ENCODE results near the gene ELOVL1.

The ELOVL1 gene

DNA sequence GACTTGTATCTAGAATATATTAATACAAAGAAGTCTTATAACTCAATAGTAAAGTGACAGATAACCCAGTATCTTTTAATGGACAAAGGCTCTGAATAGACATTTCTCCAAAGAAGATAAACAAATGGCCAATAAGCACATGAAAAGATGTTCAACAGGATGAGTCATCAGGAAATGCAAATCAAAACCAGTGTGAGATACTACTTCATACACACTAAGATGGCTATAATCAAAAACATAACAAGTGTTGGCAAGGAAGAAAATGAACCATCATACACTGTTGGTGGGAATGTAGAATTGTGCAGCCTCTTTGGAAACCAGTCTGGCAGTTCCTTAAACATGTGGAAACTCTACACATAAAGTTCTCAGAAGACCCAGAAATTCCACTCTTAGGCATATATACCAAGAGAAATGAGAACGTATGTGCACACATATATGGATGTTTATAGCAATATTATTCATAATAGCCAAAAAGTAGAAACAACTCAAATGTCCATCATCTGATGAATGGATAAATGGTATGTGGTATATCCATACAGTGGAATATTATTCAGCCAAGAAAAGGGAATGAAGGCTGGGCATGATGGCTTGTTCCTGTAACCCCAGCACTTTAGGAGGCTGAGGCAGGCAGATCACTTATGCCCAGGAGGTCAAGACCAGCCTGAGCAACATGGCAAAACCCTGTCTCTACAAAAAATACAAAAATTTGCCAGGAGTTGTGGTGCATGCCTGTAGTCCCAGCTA is 40.1 kb downstream of the ELOVL1 start:
- DNase-seq (ENCODE audit: low spot score) = no peak

DNA sequence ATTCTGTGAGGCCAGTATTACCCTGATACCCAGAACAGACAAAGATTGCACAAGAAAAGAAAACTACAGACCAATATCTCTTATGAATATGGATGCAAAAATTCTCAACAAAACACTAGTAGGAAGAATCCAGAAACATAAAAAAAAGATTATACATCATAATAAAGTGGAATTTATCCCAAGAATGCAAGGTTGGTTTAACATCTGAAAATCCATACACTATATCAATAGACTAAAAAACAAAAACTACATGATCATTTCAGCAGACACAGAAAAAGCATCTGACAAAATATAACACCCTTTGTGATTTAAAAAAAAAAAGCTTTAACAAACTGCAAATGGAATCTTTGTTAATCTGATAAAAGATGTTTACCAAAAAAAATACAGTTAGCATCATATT is 42.4 kb downstream of the ELOVL1 start:
- DNase-seq (ENCODE audit: low spot score) = no peak

DNA sequence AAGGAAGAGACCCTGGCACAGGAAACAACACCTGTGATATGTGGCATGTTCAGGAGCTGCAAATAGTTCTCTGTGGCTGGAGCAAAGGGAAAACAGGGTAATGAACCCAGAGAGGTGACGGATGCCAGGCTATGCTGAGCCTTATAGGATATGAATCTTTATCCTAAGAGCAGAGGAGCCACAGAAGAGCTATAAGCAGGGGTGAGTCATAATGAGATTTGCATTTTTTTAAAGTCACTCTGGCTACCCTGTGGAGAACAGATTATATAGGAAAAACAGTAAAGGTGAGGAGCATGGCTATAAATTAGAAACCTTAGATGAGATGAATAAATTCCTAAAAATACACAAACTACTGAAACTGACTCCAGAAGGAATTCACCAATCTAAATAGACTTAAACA is 43.0 kb downstream of the ELOVL1 start:
- no peak for DNase-seq (ENCODE audit: low spot score)

DNA sequence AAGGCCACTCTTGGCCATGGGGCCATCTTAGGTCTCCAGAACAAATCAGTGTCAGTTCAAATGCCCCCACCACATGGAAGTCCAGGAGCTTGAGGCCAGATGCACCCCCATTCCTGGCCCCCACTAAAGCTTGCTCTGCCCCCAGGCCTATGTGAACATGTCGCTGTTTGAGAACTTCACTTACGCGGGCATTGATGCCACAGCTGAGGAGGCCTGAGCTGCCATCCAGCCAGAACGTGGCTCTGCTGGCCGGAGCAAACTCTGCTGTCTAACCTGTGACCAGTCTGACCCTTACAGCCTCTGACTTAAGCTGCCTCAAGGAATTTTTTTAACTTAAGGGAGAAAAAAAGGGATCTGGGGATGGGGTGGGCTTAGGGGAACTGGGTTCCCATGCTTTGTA is 45.3 kb downstream of the ELOVL1 start:
- no peak for DNase-seq (ENCODE audit: low spot score)

DNA sequence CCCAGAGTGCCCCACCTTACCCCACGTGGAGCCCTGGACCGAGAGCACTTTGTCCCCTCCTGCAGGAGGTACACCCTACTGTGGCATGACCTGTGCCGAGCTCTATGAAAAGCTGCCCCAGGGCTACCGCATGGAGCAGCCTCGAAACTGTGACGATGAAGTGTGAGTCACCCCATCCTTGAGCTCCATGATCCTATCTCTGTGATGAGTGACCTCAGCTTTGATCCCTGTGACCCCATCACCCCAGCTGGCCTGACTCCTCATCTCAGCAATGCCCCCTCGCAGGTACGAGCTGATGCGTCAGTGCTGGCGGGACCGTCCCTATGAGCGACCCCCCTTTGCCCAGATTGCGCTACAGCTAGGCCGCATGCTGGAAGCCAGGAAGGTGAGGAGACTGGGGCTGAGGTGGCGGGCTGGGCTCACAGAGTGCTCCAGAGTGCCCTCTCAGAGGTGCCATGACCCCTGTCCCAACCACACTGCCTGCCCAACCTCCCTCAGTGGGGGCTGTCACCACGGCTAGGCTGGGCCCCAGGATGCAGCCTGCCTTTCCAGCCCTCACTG is 46.4 kb downstream of the ELOVL1 start:
- no peak for DNase-seq (ENCODE audit: low spot score)

DNA sequence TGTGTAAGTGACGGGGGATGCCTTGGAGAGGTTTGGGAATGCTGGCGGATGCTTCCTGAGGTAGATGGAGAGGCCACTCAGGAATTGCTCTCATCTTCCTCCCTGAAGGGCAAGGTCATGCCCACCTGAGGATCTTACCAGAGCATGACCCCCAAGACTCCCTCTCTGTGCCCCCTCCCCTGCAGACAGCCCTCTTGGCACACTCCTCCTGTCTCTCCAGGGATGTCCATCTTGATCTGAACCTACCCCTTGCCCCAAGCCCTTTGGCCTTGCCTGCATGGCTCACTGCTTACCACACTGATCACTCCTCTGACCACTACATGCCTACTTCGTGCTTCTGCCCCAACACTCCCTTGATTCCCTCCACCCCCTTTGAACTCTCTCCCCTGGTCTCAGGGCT is 48.0 kb downstream of the ELOVL1 start:
- DNase-seq (ENCODE audit: low spot score) = no peak

DNA sequence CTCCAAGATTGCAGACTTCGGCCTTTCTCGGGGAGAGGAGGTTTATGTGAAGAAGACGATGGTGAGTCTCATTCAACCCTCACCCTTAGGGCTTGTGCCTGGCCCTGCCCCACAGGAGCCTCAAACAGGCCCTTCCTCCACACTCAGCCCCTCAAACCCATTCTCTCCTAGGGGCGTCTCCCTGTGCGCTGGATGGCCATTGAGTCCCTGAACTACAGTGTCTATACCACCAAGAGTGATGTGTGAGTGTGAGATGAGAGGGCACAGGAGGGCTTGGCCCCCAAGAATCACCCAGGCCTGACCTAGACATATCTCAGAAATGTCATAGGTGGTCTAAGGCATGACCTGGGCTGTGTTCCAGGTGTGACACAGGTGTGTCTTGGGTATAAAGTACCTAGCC is 48.5 kb downstream of the ELOVL1 start:
- DNase-seq (ENCODE audit: low spot score) = no peak

DNA sequence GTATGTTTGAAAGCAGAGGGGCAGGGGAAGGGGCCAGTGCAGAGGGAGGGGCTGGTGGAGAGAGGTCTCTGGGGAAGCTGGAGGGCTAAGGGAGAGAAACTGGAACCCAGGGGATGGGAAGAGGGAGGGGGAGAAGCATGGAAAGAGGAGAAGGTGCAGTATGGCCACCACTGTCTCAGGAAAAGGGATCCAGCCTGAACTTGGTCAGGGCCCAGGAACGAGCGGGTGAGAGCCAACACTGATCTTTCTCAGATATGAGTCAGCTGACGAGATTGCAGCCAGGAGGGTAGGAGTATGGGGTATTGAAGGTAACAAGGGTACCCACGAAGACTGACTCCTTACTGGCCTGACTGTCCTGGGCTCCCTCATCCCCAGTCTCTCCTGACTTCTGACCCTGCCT is 49.0 kb downstream of the ELOVL1 start:
- no peak for DNase-seq (ENCODE audit: low spot score)

DNA sequence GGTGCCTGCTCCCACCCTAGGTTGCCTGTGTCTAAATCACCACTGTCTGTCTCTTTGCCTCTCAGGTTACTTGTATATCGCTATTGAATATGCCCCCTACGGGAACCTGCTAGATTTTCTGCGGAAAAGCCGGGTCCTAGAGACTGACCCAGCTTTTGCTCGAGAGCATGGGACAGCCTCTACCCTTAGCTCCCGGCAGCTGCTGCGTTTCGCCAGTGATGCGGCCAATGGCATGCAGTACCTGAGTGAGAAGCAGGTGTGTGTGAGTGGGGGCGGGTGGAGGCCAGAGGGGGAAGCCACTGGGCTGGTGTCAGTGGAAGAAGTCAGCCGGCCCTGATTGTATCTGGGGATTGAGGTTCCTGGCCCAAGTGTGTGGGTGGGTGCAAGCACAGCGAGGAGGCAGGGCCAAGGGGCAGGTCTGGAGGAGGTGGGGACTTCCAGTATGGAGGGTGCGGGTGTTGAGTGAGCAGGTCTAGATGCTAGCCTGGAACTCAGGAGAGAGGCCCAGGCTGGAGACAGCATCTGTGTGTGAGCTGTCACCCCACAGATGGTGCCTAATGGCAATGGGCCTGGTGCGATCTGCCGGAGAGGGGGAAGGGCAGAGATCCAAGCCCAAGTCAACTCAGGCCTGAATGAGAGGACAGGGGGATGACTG is 49.9 kb downstream of the ELOVL1 start:
- no peak for DNase-seq (ENCODE audit: low spot score)

DNA sequence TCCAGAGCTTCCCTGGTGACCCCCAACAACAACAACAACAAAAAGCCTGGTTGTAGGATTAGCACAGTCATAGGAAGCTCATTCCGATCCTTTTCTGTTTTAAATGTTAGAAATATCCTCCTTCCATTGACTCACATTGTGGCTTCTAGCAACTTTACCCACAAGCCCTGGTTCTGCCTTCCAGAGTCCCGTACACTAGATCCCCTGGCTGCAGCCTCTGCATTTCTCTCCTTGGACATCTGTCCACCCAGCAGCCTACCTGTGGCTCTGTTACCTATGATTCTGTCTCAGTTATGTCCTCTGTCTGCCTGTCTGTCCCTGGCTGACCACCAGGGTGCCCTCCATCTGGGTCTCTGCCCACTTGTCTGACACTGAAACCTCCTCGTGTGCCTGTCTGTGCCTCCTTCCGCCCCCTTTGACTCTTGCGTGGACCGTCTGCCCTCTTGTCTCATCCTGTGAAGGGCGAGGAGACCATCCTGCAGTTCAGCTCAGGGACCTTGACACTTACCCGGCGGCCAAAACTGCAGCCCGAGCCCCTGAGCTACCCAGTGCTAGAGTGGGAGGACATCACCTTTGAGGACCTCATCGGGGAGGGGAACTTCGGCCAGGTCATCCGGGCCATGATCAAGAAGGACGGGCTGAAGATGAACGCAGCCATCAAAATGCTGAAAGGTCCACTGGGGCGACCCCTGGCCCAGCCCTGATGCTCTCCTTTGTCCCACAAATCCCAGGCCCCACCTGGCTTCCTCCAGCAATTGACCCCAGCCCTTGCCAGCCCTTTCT is 50.9 kb downstream of the ELOVL1 start:
- no peak for DNase-seq (ENCODE audit: low spot score)

DNA sequence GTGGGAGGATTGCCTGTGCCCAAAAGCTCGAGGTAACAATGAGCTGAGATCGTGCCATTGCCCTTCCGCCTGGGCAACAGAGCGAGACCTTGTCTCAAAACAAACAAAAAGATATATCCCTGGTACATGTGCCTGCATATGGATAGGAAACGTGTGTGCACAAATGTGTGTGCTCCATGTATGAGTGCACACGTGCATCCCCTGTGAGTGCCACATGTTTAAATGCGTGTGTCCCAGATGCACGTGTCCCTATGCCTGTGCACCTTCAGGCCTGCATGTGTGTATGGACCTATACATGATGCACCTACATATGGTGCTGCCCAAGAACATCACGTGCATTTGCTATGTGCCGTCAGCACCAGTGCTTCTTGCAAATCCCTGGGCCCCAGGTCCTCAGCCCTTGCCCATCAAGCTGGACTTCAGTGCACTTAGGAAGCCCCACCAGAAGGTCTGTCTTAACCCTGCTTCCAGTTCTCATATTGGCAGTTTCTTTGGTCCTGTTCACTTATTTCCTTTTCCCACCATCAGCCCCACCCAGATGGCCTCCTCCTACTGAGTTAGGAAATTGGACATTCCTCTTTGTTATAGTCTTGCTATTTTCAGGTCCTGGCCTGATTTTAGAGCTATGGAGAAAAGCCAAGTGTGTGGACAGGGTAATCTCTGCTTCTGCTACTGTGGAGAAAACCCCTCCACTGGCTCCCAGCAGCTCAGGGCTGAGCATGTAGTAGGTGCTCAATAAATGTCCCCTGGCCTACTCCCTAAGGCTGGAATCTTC is 51.7 kb downstream of the ELOVL1 start:
- DNase-seq (ENCODE audit: low spot score) = no peak

DNA sequence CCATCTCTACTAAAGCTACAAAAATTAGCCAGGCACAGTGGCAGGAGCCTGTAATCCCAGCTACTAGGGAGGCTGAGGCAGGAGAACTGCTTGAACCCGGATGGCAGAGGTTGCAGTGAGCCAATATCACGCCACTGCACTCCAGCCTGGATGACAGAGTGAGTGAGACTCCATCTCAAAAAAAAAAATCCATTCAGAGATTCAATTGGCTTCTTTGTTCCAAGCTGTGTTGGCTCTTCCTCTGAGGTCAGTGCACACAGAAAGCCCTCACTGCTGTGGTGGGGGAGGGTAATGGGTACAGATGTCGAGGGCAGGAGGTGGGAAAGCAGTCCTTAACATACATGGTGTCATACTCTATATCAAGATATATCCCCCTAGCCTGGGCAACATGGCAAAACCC is 52.3 kb downstream of the ELOVL1 start:
- DNase-seq (ENCODE audit: low spot score) = no peak

DNA sequence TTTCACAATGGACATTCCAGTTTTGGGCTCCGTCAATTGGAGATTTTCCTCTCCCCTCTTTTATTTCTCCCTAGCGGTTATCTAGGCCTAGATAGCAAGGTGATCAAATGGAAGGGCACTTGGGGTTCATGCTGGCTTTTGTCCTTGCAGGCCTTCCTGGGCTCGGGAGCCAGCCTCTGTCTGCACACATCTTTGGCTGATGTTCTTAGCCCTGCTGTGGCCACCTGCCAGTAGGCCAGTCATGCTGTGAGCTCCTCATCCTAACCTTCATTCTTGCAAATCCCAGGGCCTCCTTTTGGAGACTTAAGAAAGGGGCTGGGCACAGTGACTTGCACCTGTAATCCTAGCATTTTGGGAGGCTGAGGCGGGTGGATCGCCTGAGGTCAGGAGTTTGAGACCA is 53.6 kb downstream of the ELOVL1 start:
- no peak for DNase-seq (ENCODE audit: low spot score)

DNA sequence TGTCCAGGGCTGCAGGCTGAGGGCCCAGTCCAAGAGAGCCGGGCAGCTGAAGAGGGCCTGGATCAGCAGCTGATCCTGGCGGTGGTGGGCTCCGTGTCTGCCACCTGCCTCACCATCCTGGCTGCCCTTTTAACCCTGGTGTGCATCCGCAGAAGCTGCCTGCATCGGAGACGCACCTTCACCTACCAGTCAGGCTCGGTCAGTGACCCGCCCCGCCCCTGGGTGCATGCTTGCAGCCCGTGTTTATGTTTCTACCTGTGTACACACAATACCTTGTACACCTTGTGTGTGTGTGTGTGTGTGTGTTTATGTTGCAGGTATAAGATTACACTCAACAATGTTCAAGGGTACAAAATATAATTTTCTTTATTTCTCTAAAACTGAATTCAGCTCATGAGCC is 54.0 kb downstream of the ELOVL1 start:
- no peak for DNase-seq (ENCODE audit: low spot score)

All from activated CD4-positive, alpha-beta T cell treated with anti-CD3 and anti-CD28 coated beads, Interleukin-2, Interleukin-4, amounts not matched to agents 100 ng/mL and 50 ng/mL, durations not matched to agents 16 hours and 8 hours (primary cell).